Activated CD8-positive, alpha-beta memory T cell treated with anti-CD3 and anti-CD28 coated beads for 4 hours (primary cell): ENCODE measurements around the gene PSAP.

ENCODE experiments used
- DNase-seq, 2 donors: peaks; one replicate each; pipeline ENCODE4 v3.0.0-alpha.2; 2020; ENCODE audit warnings: low read depth in 2 of 2

Gene PSAP

DNA sequence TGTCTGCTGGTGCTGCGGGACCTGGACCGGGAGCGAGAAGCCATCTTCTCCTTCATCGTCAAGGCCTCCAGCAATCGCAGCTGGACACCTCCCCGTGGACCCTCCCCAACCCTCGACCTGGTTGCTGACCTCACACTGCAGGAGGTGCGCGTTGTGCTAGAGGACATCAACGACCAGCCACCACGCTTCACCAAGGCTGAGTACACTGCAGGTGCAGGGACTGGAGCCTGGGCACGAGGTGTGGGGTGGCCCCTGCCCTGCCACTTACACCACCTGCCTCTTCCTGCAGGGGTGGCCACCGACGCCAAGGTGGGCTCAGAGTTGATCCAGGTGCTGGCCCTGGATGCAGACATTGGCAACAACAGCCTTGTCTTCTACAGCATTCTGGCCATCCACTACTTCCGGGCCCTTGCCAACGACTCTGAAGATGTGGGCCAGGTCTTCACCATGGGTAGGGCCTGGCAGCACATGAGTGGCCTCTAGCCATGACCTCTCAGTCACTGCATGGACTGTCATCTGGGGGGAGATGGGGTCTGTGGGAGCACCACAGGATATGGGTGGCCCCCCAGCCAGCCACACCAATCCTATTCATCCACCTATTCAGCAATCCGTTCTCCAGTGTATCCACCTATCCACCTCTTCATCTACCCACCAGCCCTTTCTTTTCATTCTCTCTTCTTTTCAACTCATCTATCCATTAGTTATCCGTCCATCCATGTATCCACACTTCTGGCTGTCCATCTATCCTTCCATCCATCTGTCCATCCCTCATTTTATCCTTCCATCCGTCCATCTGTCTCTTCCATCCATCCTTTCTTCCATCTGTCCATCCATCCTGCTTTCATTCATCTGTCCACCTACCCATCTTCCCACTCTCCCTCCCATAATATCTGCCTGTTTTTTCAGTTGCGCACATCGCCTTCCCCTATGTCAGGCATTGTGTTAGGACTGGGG is 43.2 kb downstream of the PSAP start:
- no peak for DNase-seq

DNA sequence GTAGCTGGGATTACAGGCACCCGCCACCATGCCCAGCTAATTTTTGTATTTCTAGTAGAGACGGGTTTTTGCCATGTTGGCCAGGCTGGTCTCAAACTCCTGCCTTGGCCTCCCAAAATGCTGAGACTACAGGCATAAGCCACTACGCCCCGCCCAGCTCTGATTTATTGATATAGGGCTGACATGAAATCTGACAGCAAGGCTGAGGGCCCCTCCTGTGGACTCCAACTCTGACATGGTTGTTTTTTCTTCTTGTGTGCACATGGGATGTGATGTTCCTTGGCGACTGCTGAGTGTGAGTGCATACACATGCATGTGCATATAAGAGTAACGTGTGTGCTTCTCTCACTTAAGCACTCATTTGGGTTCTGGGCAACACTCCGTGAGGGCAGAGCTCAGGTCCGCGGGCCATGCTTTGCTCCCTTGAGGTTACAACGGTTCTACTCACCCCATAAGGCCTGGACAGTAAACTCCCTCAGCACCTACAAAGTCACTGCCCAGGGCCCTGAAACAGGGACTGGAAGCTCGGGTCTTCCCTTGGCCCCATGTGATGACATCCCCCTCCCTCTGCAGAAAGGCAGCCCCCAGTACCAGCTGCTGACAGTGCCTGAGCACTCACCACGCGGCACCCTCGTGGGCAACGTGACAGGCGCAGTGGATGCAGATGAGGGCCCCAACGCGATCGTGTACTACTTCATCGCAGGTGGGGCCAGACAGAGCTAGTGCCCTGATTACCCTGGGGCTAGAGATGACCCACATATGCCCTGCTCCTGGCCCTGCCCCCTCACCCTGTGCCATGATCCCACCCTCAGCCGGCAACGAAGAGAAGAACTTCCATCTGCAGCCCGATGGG is 44.1 kb downstream of the PSAP start:
- DNase-seq = no peak

DNA sequence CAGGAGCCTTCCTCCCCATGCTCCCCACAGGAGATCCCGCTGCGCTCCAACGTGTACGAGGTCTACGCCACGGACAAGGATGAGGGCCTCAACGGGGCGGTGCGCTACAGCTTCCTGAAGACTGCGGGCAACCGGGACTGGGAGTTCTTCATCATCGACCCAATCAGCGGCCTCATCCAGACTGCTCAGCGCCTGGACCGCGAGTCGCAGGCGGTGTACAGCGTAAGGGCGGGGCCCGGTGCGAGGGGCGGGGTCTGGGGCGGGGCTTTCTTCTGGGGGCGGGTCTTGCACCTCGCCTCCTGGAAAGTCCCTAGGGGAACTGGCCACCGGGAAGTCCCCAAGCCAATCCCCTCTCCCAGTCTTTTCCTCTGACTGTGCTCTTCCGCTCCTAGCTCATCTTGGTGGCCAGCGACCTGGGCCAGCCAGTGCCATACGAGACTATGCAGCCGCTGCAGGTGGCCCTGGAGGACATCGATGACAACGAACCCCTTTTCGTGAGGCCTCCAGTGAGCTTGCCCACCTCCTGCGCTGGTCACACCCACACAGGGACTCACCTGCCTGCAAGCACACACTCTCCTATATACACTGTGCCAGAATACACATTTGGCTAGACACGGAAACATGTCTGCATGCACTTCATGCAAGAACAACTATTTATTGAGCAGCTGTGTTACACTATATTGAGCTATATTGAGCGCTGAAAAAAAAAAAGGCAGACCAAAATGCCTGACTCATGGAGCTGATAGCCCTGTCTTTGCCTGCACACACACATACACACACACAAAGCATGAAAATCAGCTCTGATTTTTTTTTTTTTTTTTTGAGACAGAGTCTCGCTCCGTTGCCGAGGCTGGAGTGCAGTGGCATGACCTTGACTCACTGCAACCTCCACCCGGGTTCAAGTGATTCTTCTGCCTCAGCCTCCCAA is 45.0 kb downstream of the PSAP start:
- DNase-seq = no peak

- no peak for DNase-seq
Observed at GRCh38 chr10:71804077-71804476, 47.0 kb downstream of the PSAP start.

DNA sequence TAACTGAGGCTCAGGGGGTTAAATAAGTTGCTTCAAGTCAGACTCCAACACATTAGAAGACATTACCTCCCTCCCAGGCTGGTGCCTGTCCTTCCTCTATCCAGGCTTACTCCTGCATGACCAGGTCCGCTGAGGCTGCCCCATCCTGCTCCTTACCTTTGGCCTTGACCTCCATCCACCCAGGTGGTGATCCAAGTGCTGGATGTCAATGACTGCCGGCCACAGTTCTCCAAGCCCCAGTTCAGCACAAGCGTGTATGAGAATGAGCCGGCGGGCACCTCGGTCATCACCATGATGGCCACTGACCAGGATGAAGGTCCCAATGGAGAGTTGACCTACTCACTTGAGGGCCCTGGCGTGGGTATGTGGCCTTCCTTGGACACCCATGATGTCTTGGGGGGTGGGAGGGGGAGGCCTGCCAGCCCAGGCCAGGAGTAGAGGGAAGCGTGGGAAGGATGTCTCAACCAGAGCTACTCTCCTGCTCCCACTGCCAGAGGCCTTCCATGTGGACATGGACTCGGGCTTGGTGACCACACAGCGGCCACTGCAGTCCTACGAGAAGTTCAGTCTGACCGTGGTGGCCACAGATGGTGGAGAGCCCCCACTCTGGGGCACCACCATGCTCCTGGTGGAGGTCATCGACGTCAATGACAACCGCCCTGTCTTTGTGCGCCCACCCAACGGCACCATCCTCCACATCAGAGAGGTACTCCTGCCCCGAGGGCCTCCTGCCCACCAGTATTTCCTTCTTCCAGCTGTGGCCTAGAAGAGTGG is 48.1 kb downstream of the PSAP start:
- no peak for DNase-seq

- DNase-seq = no peak
Observed at GRCh38 chr10:71802235-71802634, 48.8 kb downstream of the PSAP start.

GRCh38 chr10:71801361-71801760 is 49.7 kb downstream of the PSAP start:
- no peak for DNase-seq

GRCh38 chr10:71799608-71800453 is 51.2 kb downstream of the PSAP start:
- no peak for DNase-seq

DNA sequence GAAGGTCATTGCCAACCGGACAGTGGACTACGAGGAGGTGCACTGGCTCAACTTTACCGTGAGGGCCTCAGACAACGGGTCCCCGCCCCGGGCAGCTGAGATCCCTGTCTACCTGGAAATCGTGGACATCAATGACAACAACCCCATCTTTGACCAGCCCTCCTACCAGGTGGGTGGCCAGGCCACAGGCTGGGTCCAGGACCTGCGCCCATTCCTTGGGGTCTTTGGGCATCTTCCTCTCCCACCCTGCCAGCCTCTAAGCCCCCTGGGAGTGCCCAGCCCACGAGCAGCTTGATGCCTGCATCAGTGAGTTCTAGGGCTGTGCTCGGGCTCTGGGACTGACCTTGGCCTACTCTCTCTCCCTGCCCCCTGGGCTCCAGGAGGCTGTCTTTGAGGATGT is 51.9 kb downstream of the PSAP start:
- DNase-seq = no peak

- DNase-seq = no peak
Observed at GRCh38 chr10:71798308-71798624, 52.8 kb downstream of the PSAP start.

DNA sequence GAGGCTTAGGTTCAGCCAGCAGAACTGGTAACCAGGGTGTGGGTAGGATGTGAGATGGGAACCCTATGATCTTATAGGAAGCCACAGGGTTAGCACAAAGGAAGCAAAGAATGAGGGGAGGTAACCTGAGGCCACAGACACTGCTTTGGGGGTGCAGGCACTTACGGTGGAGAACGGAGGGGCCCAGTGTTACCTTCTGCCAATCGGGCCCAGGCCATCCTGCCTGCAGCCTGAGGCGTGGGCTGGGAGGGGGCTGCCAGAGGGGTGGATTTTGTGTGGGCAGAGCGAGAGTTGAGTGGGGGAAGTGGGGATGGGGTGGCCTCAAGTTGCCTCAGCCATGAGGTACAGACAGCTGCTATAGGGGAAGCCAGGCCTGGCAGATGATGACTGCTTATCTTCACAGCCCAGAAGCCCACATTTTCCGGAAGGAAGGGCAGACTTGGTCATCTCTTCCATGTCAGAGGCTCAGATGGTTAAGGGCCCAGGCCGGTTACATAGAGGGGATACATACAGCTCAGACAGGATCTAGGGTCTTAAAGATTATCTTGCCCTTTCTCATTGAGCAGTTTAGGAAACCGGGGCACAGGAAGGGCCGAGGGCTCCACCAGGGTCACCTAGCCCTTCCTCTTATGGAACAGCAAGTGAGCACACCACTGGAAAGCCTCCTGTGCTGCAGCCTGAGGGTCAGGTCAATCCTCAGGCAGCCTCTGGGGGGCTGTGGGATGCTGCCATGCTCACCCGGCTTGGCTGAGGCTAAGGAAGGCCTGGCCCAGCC is 53.3 kb downstream of the PSAP start:
- DNase-seq = no peak

- DNase-seq = no peak
Observed at GRCh38 chr10:71796749-71797405, 54.2 kb downstream of the PSAP start.

GRCh38 chr10:71795248-71795647 is 55.8 kb downstream of the PSAP start:
- DNase-seq = no peak

DNA sequence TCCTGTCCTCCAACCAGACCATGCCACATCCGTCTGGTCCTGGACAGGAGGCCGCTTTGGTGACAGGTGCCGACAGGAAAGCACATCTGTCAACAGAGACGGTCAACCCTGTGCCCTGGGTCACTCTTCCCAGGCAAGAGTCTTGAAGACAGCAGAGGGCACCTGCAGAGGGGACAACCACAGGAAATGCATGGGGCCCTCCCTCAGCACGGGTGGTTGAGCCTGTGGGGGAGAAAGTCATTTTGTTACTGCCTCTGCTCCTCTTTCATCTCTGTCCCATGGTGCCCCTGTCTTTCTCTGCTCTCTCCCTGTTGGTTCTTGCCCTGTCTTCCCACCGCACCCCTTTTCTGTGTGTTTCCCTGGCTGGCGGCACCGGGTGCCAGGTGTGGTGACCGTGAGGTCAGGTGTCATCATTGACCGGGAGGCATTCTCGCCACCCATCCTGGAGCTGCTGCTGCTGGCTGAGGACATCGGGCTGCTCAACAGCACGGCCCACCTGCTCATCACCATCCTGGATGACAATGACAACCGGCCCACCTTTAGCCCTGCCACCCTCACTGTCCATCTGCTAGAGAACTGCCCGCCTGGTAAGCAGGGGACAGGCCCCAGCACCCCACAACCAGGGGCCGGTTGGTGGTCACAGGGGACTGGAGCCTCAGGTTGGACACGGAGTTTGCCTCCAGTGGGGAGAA is 60.2 kb downstream of the PSAP start:
- no peak for DNase-seq

DNA sequence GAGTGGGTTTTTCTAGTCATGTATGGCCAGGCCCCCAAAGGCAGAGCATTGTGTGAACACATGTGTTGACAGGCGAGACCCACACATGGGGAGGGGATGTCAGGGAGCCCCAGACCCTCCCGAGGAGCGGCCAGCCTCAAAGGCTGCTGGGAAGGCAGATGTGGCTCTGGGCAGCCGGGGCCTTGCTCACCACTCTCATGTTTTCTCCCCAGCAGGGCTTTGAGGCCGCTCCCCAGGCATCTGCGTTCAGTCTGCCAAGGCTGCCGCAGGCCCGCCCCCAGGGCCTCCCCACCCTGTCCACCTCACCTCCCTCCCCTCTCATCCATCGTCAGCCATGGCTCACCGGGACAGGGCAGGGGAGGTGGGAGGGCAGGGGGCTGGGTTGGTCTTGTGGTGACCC is 61.2 kb downstream of the PSAP start:
- DNase-seq = no peak

DNA sequence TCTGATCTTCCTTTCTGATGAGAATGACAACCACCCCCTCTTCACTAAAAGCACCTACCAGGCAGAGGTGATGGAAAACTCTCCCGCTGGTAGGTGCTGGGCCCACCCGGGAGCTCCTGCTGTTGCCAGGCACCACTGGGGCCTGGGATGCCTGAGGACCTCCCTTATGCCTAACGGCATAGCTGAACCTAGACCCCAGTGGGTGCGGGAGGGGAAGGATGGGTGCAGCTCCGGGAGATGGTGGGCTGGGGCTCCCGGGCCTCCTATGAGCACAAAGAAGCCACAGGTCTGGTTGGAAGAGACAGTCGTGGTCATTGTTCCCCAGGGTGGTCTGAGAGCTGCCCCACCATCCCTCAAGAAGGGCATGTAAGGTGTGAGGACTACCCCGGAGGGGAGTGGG is 62.1 kb downstream of the PSAP start:
- no peak for DNase-seq

DNA sequence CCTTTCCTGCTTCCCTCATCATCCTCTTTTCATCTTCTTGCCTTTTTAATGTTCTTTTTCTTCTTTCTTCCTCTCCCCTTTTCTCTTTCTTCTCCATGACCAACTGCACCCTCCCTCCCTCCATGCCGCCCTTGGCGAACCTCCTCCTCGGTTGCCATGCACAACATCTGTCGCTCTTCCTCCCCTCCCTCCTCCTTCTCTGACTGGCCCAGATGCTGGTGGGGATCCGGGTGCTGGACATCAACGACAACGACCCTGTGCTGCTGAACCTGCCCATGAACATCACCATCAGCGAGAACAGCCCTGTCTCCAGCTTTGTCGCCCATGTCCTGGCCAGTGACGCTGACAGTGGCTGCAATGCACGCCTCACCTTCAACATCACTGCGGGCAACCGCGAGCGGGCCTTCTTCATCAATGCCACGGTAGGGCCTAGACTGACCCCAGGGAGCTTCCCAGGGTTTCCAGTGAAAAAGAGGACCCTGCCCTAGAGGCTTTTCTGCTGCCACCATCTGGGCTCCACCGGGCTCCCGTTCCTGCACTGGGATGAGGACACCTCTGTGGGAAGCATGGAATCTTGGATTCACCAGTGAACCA is 66.3 kb downstream of the PSAP start:
- DNase-seq = no peak
